ENCODE measurements around the gene MAGI1. TPM values are rescaled to one million over a fixed set of nuclear protein-coding genes. Genes with fewer than 3 reads are reported as not detected.

The MAGI1 gene
- polyA plus RNA-seq, 1 of the 3 experiments (the other 2 are of a cell fraction): 10.3 TPM

DNA sequence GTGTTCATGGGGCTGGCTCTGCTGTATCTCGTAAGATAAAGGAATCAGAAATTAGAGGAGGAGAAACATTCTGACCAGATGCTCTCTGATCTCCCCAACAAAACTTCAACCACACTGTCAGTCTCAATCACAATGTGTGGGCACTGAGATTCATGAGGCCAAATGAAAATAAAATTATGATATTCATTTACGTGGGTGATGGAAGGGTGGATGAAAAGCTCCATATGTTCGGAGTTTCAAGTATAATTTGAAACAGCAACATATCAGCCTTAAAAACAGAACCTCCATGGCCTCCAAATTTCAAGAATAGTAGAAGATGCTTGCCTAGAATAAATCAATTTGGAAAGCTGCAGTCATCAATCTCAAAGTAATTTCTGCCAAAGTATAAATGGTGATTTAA lies 363.7 kb downstream of the MAGI1 start:
- ChIA-PET POLR2A (no interaction called here), CTCF (interaction anchor here (1.1 to 10.2 kb wide), 7 partner anchors 15 to 237 kb away, joined by 3 to 139 read pairs (median 19); no protein-coding TSS in a partner anchor)
- TF ChIP-seq SIN3A (IDR thresholded peaks at IDR 0.05; ENCODE audit: borderline replicate concordance, low read depth, low read length) (no peak), TCF12 (IDR thresholded peaks at IDR 0.05) (0 out of 2 replicates have a peak, but pooled peaks have one; percentile 13), EP300 (IDR thresholded peaks at IDR 0.05; ENCODE audit: borderline replicate concordance in 1 of 2, low read depth in 1 of 2, low read length in 1 of 2) (peak in 1 of 2 experiments; percentile 29; a peak in 1 of 4 replicates)
- 44% methylated on average over 3 of the region's 3 CpGs for WGBS (ENCODE audit: low lambda C conversion rate)
- Histone ChIP-seq H3K9me2 (no peaks in the 10 kb centered on the region), H3K4me1 (ENCODE audit: control insufficient read depth in 1 of 2, insufficient read depth in 2 of 2, low read depth in 1 of 2, low read length in 1 of 2) (peaks cover 0 to 5% of the 10 kb centered on the region in 2 experiments; a peak in 1 of 4 replicates), H3K9ac (no peak overlapping the region), H3K4me2 (no peak overlapping the region), H3K27me3 (ENCODE audit: insufficient read depth) (no peaks in the 10 kb centered on the region), H3K36me3 (replicated peaks in 1 of 2; ENCODE audit: control insufficient read depth in 1 of 2, insufficient read depth in 2 of 2, low read length in 1 of 2) (no peaks in the 10 kb centered on the region), H3K79me2 (ENCODE audit: insufficient read depth) (peaks cover 6% of the 10 kb centered on the region; the same call in 1 of the 2 replicates), H3K27ac (ENCODE audit: low read depth in 2 of 2, low read length in 1 of 2) (0 out of 4 replicates have a peak overlapping the region, but pooled peaks of 1 of the 2 experiments have one; percentile 3), H4K20me1 (ENCODE audit: insufficient read depth) (peaks cover 5% of the 10 kb centered on the region; the same call in 1 of the 2 replicates), H2AFZ (ENCODE audit: low read depth) (no peak overlapping the region), H3K9me3 (no peaks in the 10 kb centered on the region), H3K4me3 (ENCODE audit: low read depth in 2 of 2, low read length in 1 of 2) (no peak overlapping the region), H3F3A (replicated peaks; ENCODE audit: insufficient read depth) (no peaks in the 10 kb centered on the region)
- DNase-seq: no peak

DNA sequence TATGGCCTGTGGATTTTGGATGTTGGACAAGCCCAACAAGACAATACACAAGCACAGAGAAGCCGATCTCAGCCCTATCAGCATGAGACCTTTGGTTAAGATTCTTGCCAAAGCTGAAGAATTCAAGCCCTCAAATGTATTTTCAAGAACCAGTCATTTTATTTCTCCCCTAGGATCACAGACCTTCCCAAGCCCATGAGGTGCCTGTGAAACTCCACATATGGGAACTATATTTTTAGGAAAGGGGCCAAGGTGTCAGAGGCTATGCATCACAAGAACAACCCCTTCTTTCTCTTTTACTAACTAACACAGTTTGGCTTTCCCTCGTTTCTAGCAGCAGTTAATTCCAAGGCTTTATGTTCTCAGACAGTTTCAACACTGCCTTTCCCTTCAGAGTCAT lies 364.5 kb downstream of the MAGI1 start:
- Histone ChIP-seq H3K36me3 (replicated peaks in 1 of 2; ENCODE audit: control insufficient read depth in 1 of 2, insufficient read depth in 2 of 2, low read length in 1 of 2) (no peaks in the 10 kb centered on the region), H3K27me3 (ENCODE audit: insufficient read depth) (no peaks in the 10 kb centered on the region), H2AFZ (ENCODE audit: low read depth) (no peak overlapping the region), H3K79me2 (ENCODE audit: insufficient read depth) (peaks cover 6% of the 10 kb centered on the region; the same call in 1 of the 2 replicates), H3K9ac (no peak overlapping the region), H3K9me2 (no peaks in the 10 kb centered on the region), H3K9me3 (no peaks in the 10 kb centered on the region), H4K20me1 (ENCODE audit: insufficient read depth) (peaks cover 5% of the 10 kb centered on the region; the same call in 1 of the 2 replicates), H3K27ac (ENCODE audit: low read depth in 2 of 2, low read length in 1 of 2) (no peak overlapping the region), H3K4me2 (no peak overlapping the region), H3F3A (replicated peaks; ENCODE audit: insufficient read depth) (no peaks in the 10 kb centered on the region), H3K4me3 (ENCODE audit: low read depth in 2 of 2, low read length in 1 of 2) (no peak overlapping the region), H3K4me1 (ENCODE audit: control insufficient read depth in 1 of 2, insufficient read depth in 2 of 2, low read depth in 1 of 2, low read length in 1 of 2) (peaks cover 0 to 5% of the 10 kb centered on the region in 2 experiments; a peak in 1 of 4 replicates)
- POLR2A ChIA-PET: interaction anchor here (1.6 kb wide), 1 partner anchor 78 kb away, joined by 3 read pairs; no protein-coding TSS in a partner anchor
- no peak for TF ChIP-seq RAD21 (IDR thresholded peaks at IDR 0.05; ENCODE audit: low read length)
- TF ChIP-seq FOSL2 (IDR thresholded peaks at IDR 0.05; ENCODE audit: borderline replicate concordance, low read depth): no peak
- TF ChIP-seq, protein P1, sequence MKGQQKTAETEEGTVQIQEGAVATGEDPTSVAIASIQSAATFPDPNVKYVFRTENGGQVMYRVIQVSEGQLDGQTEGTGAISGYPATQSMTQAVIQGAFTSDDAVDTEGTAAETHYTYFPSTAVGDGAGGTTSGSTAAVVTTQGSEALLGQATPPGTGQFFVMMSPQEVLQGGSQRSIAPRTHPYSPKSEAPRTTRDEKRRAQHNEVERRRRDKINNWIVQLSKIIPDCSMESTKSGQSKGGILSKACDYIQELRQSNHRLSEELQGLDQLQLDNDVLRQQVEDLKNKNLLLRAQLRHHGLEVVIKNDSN (IDR thresholded peaks at IDR 0.05; ENCODE audit: borderline replicate concordance, low read depth): no peak
- WGBS (ENCODE audit: low lambda C conversion rate): 66% methylated on average over 2 of the region's 2 CpGs
- CTCF ChIA-PET: interaction anchor here (1.0 to 10.2 kb wide), 13 partner anchors 7 to 236 kb away, joined by 3 to 139 read pairs (median 8); no protein-coding TSS in a partner anchor
- no peak for DNase-seq

DNA sequence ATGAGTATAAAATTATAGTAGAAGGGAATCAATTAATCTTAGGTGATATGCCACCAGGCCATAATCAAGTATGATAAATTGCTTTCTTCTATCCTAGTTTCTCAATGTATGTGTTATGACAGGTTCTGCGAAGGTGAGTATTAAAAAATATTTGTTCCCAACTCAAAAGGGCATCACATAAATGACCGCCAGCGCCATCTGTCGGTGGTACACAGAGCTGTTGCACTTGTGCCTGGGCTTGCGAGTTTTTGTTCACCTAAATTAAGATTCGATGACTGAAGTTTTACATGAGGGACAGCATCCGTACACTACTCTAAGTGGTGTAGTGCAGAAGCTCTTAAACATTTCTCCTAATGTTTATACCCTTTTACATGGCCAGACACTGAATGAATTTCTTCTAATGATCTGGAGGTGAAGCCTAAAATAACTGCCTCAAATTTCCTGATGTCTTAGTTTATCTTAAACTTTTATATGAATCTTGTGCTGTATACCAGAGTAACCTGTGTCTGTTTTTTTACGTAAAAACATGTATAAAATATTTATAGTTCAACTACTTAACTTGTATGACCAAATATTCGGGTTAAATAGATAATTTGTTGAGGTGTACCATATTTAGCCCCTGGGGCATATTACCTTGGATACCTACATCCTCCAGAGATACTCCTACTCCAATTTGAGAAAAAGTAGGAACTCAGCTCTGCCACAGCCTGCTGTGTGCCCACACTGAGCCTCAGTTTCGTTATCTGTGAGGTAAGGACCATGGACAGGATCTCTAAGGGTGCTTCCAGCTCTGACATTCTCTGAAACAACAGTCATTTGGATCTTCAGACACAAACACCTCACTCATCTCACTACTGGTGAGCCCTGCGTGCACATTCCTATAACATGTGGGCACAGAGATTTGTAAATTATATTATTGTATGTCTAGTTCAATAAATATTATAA lies 365.6 kb downstream of the MAGI1 start:
- Histone ChIP-seq H3K4me1 (ENCODE audit: control insufficient read depth in 1 of 2, insufficient read depth in 2 of 2, low read depth in 1 of 2, low read length in 1 of 2) (peaks cover 0 to 5% of the 10 kb centered on the region in 2 experiments; a peak in 1 of 4 replicates), H3K79me2 (ENCODE audit: insufficient read depth) (peaks cover 6% of the 10 kb centered on the region; the same call in 1 of the 2 replicates), H3K27me3 (ENCODE audit: insufficient read depth) (no peaks in the 10 kb centered on the region), H3F3A (replicated peaks; ENCODE audit: insufficient read depth) (no peaks in the 10 kb centered on the region), H3K9me2 (no peaks in the 10 kb centered on the region), H3K9ac (no peak overlapping the region), H3K4me2 (no peak overlapping the region), H3K36me3 (replicated peaks in 1 of 2; ENCODE audit: control insufficient read depth in 1 of 2, insufficient read depth in 2 of 2, low read length in 1 of 2) (no peaks in the 10 kb centered on the region), H3K4me3 (ENCODE audit: low read depth in 2 of 2, low read length in 1 of 2) (no peak overlapping the region; a peak in 1 of 4 replicates), H2AFZ (ENCODE audit: low read depth) (no peak overlapping the region), H3K27ac (ENCODE audit: low read depth in 2 of 2, low read length in 1 of 2) (no peak overlapping the region), H4K20me1 (ENCODE audit: insufficient read depth) (peaks cover 5% of the 10 kb centered on the region; the same call in 1 of the 2 replicates), H3K9me3 (no peaks in the 10 kb centered on the region)
- WGBS (ENCODE audit: low lambda C conversion rate): 35% methylated on average over 11 of the region's 11 CpGs
- CTCF ChIA-PET: interaction anchor here (0.6 to 10.2 kb wide), 31 partner anchors 9 to 1411 kb away, joined by 3 to 139 read pairs (median 4); no protein-coding TSS in a partner anchor
- peak; percentile 36 for DNase-seq
- TF ChIP-seq SMC3 (IDR thresholded peaks at IDR 0.05; ENCODE audit: low read depth, low read length) (peak; percentile 81), CTCF (IDR thresholded peaks at IDR 0.05) (peak; percentile 87), RAD21 (IDR thresholded peaks at IDR 0.05; ENCODE audit: low read length) (peak; percentile 84), CHD2 (IDR thresholded peaks at IDR 0.05; ENCODE audit: low read length, partially characterized antibody) (no peak)
- TF ChIP-seq, protein P2, sequence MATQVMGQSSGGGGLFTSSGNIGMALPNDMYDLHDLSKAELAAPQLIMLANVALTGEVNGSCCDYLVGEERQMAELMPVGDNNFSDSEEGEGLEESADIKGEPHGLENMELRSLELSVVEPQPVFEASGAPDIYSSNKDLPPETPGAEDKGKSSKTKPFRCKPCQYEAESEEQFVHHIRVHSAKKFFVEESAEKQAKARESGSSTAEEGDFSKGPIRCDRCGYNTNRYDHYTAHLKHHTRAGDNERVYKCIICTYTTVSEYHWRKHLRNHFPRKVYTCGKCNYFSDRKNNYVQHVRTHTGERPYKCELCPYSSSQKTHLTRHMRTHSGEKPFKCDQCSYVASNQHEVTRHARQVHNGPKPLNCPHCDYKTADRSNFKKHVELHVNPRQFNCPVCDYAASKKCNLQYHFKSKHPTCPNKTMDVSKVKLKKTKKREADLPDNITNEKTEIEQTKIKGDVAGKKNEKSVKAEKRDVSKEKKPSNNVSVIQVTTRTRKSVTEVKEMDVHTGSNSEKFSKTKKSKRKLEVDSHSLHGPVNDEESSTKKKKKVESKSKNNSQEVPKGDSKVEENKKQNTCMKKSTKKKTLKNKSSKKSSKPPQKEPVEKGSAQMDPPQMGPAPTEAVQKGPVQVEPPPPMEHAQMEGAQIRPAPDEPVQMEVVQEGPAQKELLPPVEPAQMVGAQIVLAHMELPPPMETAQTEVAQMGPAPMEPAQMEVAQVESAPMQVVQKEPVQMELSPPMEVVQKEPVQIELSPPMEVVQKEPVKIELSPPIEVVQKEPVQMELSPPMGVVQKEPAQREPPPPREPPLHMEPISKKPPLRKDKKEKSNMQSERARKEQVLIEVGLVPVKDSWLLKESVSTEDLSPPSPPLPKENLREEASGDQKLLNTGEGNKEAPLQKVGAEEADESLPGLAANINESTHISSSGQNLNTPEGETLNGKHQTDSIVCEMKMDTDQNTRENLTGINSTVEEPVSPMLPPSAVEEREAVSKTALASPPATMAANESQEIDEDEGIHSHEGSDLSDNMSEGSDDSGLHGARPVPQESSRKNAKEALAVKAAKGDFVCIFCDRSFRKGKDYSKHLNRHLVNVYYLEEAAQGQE (IDR thresholded peaks at IDR 0.05; ENCODE audit: low read depth, low read length): peak; percentile 87
- POLR2A ChIA-PET: interaction anchor here (1.6 kb wide), 1 partner anchor 77 kb away, joined by 3 read pairs; no protein-coding TSS in a partner anchor

Data from SK-N-SH (cell line).